Fibroblast of lung (primary cell): ENCODE results near the gene PIP.

Experiments used
- EZH2 ChIP-seq: IDR thresholded peaks from 2 replicates; pipeline ENCODE4 v1.5.1; 2012; ENCODE audit warnings: low read length, control low read depth, mild to moderate bottlenecking; ENCODE audit errors: missing control alignments
- TF ChIP-seq, protein P1 (sequence below), 2 donors: IDR thresholded peaks in 1 of 2; conservative IDR thresholded peaks in 1 of 2; 1 replicate in 1 of 2; 2 replicates in 1 of 2; pipeline ENCODE4 v1.5.1; 2011 to 2012; ENCODE audit warnings: low read length in 2 of 2, control low read depth in 1 of 2, inconsistent platforms in 1 of 2, low read depth in 1 of 2, mild to moderate bottlenecking in 1 of 2

DNA sequence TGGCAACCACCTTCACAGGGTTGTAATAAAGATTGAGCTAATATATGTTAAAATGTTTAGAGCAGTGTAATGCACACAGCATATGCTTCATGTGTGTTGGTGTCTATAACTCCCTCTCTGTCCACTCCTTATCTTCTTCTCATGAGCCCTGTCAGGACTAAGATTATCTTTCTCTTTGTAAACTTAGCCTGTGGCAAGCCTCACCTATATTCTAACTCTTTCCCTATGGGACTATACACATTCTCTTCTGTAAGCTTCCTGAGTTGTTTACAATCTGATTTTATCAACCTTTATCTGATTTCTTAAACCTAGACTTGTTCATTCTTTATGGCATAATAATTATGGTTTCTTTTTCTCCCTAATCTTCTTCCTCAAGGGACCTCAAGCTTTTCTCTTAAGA, 2.4 kb upstream of the PIP start:
- TF ChIP-seq, protein P1, sequence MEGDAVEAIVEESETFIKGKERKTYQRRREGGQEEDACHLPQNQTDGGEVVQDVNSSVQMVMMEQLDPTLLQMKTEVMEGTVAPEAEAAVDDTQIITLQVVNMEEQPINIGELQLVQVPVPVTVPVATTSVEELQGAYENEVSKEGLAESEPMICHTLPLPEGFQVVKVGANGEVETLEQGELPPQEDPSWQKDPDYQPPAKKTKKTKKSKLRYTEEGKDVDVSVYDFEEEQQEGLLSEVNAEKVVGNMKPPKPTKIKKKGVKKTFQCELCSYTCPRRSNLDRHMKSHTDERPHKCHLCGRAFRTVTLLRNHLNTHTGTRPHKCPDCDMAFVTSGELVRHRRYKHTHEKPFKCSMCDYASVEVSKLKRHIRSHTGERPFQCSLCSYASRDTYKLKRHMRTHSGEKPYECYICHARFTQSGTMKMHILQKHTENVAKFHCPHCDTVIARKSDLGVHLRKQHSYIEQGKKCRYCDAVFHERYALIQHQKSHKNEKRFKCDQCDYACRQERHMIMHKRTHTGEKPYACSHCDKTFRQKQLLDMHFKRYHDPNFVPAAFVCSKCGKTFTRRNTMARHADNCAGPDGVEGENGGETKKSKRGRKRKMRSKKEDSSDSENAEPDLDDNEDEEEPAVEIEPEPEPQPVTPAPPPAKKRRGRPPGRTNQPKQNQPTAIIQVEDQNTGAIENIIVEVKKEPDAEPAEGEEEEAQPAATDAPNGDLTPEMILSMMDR (conservative IDR thresholded peaks at IDR 0.05 in 1 of 2, IDR thresholded peaks at IDR 0.05 in 1 of 2; ENCODE audit: low read depth in 1 of 2, low read length in 2 of 2) = no peak
- TF ChIP-seq EZH2 = no peak
